HG02642 (cell line): ENCODE measurements around the gene ME2.
"Not testable (repeated sequence)": the region's sequence is repeated elsewhere in the genome, so short reads cannot be mapped to it uniquely, and the experiment has no call there.

ENCODE experiments used
- ATAC-seq: cut with Tn5 transposase; IDR thresholded peaks from one replicate; pipeline ENCODE4 v1.9.1; 2021; ENCODE audit warnings: mild to moderate bottlenecking; ENCODE audit not compliant: unreplicated experiment, poor library complexity

ME2 gene

DNA sequence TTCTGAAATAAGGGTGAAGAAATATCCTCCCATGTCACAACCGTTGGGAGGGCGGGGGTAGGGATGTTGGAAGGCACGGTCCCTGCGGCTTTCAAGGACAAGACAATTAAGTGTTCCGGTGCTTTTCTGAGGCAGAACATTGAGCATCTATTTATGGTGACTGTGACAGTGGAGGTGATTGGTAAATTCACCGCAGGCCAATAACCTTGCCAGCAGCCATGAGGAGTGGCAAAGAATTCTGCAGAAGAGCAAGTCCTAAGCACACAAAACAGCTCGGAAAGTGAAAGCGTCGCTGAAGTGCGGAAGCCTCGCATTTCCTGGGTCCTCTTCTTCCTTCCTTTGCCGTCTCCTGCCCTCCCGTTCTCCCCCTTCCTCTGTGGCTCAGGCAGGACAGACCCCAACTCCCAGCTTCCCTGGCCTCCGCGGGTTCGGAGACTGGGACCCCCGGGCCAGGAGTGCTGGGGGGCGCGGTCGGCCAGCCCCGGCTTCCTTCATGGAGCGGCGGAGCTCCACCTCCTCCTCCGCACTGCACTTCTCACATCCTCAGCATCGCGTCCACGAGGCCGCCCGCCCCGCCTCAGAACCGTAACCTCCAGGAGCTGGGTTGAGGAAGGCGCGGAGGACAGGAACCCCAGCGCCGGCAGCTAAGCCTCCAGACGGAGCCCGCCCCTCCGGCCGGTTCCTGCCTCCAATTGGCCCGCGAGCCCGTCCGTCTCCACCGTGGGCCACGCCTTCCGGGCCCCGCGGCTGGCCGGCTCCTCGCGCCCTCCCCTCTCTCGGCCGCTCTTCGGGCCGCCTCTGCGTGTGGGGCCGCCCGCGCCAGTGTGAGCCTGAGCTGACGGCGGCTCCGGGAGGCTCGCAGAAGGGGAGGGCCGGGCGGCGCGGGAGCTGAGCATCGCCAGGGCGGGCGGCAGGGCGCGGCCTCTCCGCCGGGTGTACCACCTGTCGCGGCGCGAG lies at the start of gene ME2:
Gene ME2, plus strand, starts transcription at position 774 of the 957 bp plus-strand sequence. CDS start 16,703 bp downstream, outside the sequence.
- peak; percentile 97 for ATAC-seq

DNA sequence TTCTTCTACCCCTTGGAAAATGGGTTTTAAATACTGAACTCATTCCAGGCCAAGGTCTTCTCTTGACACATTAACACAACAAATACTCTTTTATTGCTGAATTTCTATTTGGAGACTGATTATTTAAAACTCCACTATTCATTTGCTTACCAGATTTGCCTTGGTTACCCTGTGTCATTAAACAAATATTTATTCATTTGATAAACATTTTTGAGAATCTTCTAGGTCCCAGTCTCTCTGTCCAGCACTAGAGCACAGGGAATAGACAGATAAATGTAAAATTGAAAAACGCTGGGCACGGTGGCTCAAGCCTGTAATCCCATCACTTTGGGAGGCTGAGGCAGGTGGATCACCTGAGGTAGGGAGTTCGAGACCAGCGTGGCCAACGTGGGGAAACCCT lies 49.3 kb upstream of the ME2 start:
- no peak for ATAC-seq

GRCh38 chr18:50830544-50830943 lies 48.4 kb upstream of the ME2 start:
- peak; percentile 67 for ATAC-seq

- peak; percentile 73 for ATAC-seq
These were observed 46.2 kb upstream of the ME2 start for GRCh38 chr18:50832754-50833153.

GRCh38 chr18:50833496-50833895 lies 45.4 kb upstream of the ME2 start:
- ATAC-seq = not testable (repeated sequence)

- ATAC-seq = no peak
These were observed 42.4 kb upstream of the ME2 start for GRCh38 chr18:50836521-50836957.

DNA sequence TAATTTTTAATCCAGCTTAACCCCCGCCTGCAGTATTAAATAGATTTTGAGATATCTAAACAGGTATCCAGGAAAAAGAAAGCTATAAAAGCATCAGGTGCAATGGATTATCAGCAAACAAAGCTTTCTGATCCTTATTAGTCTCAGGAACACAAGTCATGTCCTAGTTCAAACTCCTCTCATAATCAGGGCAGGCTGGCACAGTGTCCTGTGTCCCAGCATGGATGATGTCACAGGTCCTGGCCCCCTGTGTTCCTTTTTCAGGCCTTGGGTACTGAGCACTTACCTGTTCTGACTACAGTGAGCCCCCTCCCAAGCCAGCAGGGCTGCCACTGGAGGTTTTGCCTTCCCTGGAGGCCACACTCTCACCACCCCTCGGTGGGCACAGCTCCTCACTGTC lies 39.6 kb upstream of the ME2 start:
- ATAC-seq = no peak

DNA sequence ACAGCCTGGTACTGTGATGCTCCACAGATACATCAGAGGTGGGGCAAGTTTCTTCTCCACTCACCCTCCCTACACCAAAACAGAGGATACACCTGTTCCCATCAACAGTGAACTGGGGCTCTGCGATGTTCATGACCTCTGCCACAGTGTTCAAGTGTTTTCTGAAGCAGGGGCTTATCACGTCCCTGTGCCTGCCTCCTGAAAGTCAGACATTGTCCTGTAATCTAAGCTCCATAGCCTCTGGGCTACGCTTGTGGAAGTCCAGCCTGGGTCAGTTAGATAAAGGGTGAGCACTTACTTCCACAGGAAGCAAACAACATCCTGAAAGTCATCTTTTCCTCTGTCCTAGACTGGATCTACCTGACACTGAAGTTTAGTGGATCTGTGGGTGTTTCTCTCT lies 38.9 kb upstream of the ME2 start:
- no peak for ATAC-seq

DNA sequence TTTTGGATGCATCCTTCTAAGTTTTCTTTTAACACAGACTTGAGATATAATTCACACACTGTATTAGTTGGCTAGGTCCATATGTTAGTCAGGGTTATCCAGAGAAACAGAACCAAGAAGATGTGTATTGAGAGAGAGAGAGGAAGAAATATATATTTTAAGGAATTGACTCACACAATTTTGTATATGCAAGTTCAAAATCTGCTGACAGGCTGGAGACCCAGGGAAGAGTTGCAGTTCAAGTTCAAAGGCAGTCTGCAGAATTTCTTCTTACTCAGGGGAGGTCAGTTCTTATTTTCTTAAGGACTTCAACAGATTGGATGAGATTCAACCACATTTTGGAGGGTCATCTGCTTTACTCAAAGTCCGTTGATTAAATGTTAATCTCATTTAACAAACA lies 36.1 kb upstream of the ME2 start:
- no peak for ATAC-seq

DNA sequence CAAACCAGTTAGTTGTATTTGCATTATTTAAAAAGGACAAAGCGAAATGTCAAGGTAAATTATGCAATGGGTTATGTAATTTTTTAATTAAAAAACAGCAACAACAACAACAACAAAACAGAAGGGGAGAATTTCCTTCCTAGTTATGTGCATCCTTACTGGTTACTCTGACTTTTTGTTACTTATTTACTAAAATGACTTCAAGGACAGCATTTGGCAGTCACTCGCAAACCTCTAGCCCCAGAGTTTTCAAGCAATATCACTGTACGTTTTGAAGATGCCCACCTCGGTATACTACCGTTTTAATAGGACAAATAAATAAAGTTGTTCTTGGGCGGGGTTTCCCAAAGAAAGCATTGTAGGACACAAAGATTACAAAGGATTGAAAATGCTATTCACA lies 34.4 kb upstream of the ME2 start:
- no peak for ATAC-seq

DNA sequence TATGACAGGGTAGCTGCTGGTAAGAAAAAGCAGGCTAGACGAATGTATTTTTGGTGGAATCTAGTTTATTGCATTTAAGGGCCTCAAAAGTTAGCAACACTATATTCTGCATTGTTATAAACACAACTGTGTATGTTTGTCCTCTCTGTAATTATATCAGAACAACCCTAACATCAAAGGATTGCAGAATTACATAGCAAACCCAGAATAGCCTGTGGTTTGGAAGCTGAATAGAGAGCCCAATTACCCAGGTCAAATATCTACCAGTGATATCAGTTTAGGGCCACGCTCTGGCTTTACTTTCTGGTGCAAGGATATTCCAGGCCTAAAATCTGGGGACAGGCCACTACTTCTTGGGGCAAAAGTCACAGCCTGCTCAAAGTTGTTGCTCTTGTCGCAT lies 34.0 kb upstream of the ME2 start:
- ATAC-seq = no peak

DNA sequence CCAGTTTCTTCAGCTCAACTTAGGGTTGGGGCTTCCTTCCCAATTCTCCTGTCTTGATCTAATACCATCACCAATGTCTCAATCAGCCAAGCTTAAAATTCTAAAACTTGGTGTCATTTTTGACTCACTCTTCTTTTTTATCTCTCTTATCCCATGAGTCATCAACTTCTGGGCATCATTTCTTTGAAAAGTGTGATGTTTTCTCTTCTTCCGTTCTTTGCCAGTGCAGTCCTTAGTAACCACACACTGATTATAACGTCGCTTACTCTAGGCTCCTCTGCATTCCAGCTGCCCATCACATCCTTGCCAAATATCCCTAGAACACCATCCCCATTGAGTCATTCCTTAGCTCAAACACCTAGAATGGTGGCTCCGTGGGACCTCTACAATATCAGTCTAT lies 31.7 kb upstream of the ME2 start:
- ATAC-seq = no peak

DNA sequence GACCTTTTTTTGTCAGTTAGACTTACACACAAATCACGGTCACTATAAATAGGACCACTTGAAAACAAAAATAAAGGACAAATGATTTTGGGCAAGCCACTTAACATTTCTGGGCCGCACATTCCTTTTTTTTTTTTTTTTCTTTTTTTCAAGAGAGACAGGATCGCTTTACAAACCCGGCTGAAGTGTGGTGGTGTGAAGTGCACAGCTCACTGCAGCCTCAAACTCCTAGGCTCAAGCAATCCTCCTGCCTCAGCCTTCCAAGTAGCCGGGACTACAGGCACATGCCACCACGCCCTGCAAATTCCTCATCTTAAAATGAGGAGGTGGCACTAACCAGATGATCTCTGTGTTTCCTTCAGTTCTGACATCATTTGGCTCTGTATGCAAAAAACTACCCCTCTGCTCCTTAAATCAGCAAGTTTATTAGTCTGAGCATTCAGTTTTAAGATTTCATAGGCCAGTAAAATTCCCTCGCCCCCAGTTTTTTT lies 30.8 kb upstream of the ME2 start:
- ATAC-seq = no peak

DNA sequence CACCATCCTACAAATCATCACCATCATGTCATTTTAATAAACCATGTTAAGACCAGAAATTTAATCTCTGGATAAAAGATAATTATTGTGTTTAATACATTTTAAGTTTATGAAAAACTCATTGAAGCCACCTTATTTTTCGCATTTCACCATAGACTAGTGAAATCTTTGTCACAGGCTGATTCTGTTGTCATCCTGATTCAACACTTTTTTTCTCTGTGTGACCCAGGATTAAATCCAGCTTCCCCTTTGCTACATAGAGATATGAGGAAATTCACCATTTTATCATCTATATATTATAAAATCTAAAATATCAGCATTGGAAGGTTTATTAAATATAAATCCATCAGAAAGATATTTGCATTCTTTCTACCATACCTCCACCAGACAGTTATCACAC lies 29.9 kb upstream of the ME2 start:
- no peak for ATAC-seq

GRCh38 chr18:50849419-50849821 lies 29.5 kb upstream of the ME2 start:
- no peak for ATAC-seq

- no peak for ATAC-seq
These were observed 28.4 kb upstream of the ME2 start for GRCh38 chr18:50850307-50851065.

GRCh38 chr18:50853863-50854271 lies 25.1 kb upstream of the ME2 start:
- ATAC-seq = no peak

DNA sequence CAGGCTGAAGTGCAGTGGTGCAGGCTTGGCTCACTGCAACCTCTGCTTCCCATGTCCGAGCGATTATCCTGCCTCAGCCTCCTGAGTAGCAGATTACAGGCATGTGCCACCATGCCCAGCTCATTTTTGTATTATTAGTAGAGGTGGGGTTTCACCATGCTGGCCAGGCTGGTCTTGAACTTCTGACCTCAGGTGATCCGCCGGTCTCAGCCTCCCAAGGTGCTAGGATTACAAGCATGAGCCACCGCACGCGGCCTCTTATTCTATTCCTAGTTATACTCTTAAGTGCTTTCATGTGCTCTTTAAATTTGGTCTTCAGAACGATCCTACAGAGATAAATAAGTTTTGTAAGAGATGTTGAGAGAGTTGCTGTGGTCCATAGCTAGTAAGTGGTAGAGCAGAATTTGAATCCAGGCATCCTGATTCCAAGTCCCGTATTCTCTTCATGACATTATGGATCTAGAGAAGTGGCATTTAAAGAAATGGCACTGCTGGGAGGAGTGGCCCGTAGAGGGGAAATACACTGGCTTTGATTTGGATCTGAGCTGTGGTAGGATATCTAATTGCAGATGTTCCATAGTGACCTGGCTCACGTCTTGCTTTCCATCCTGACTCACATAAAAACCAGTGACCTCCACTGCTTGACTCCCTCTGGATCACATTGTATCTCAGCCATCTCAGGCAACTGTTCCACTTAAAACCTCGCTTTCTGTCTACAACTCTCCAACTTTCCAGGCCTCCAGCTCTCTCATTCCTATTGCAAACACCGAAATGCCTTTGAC lies 22.8 kb upstream of the ME2 start:
- ATAC-seq = no peak

- not testable (repeated sequence) for ATAC-seq
These were observed 21.8 kb upstream of the ME2 start for GRCh38 chr18:50857166-50857565.

DNA sequence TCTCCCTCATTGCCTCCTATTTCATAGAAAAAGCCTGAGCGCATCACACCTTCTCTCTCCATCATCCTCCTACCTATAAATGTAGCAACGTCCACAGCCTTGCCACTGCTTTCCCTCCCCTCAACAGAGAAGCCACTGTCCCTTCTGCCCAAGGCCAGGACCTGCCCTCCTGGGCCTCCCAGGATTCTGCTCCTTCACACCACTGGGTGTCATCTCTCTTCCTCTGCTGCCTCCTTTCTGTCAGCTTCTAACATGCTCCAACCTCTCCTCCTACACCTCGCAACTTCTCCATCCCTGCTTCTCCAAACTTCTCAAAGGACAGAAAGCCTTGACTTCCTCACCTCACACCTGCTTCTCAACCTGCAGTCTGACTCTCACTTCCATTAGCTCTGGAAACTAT lies 21.2 kb upstream of the ME2 start:
- no peak for ATAC-seq
